Activated CD4-positive, alpha-beta memory T cell treated with anti-CD3 and anti-CD28 coated beads, Interleukin-2, amount 10 ng/mL, durations not matched to agents 7 days and 5 days (primary cell): Measurements from ENCODE around the gene CAPN14. TPM values are rescaled to one million over a fixed set of nuclear protein-coding genes. Genes with fewer than 3 reads are reported as not detected.

Source experiments
- CTCF ChIA-PET: fragments of 350-600 bp; sonication (Branson Sonifier 250); formaldehyde crosslinking; loops from one replicate; lab custom pipeline; 2021; ENCODE audit warnings: antibody characterized with exemption, inconsistent platforms; lab: Charles Lee
- POLR2A ChIA-PET: fragments of 350-600 bp; sonication (Branson Sonifier 250); formaldehyde crosslinking; loops from one replicate; lab custom pipeline; 2021; ENCODE audit warnings: antibody characterized with exemption; lab: Charles Lee
- DNase-seq: peaks from one replicate; pipeline ENCODE4 v3.0.0-alpha.2; 2020
- H3K27ac Mint-ChIP-seq: one replicate; pipeline ENCODE4 v1.8.0; 2021; ENCODE audit warnings: mild to moderate bottlenecking, mixed read lengths
- H3K27me3 Mint-ChIP-seq: one replicate; pipeline ENCODE4 v1.8.0; 2021; ENCODE audit warnings: mixed read lengths
- H3K36me3 Mint-ChIP-seq: one replicate; pipeline ENCODE4 v1.8.0; 2021; ENCODE audit warnings: low read depth, mixed read lengths
- H3K4me1 Mint-ChIP-seq: one replicate; pipeline ENCODE4 v1.8.0; 2021; ENCODE audit warnings: mixed read lengths
- H3K4me3 Mint-ChIP-seq: one replicate; pipeline ENCODE4 v1.8.0; 2021; ENCODE audit warnings: mild to moderate bottlenecking, mixed read lengths
- H3K9me3 Mint-ChIP-seq: one replicate; pipeline ENCODE4 v1.8.0; 2021; ENCODE audit warnings: mixed read lengths
- total RNA-seq, 2 experiments: library from RNA; stranded (reverse); gene quantifications; one replicate each; pipeline ENCODE4 v1.2.3, GENCODE V29; 2021

CAPN14 gene
- total RNA-seq, 2 experiments from 2014 or later: 0.35 TPM

- Mint-ChIP-seq H3K27me3 (no peaks in the 10 kb centered on the region), H3K27ac (no peak overlapping the region), H3K36me3 (no peaks in the 10 kb centered on the region), H3K4me3 (no peak overlapping the region), H3K4me1 (peaks cover 23% of the 10 kb centered on the region), H3K9me3 (no peaks in the 10 kb centered on the region)
- ChIA-PET POLR2A (no interaction called here), CTCF (interaction anchor here (0.9 kb wide), 1 partner anchor 95 kb away, joined by 3 read pairs; no protein-coding TSS in a partner anchor)
- DNase-seq: peak; percentile 11
Observed at GRCh38 chr2:31238126-31238905, 21.0 kb upstream of the CAPN14 start.

GRCh38 chr2:31237348-31238017 is 20.2 kb upstream of the CAPN14 start:
- no peak overlapping the region for H3K4me3 Mint-ChIP-seq
- H3K27me3 Mint-ChIP-seq: no peaks in the 10 kb centered on the region
- no peaks in the 10 kb centered on the region for H3K9me3 Mint-ChIP-seq
- H3K36me3 Mint-ChIP-seq: no peaks in the 10 kb centered on the region
- ChIA-PET POLR2A (no interaction called here), CTCF (no interaction called here)
- no peak for DNase-seq
- no peak overlapping the region for H3K27ac Mint-ChIP-seq
- H3K4me1 Mint-ChIP-seq: peaks cover 29% of the 10 kb centered on the region

- no peak for DNase-seq
- Mint-ChIP-seq H3K27ac (no peak overlapping the region), H3K4me3 (no peak overlapping the region), H3K36me3 (no peaks in the 10 kb centered on the region), H3K4me1 (peaks cover 24% of the 10 kb centered on the region), H3K9me3 (no peaks in the 10 kb centered on the region), H3K27me3 (peaks cover 2% of the 10 kb centered on the region)
- ChIA-PET CTCF (no interaction called here), POLR2A (no interaction called here)
Observed at GRCh38 chr2:31236433-31237205, 19.3 kb upstream of the CAPN14 start.

GRCh38 chr2:31235504-31235902 is 18.2 kb upstream of the CAPN14 start:
- POLR2A ChIA-PET: interaction anchor here (0.6 kb wide), 1 partner anchor 195 kb away, joined by 4 read pairs; no protein-coding TSS in a partner anchor
- Mint-ChIP-seq H3K9me3 (no peaks in the 10 kb centered on the region), H3K36me3 (no peaks in the 10 kb centered on the region), H3K27ac (no peak overlapping the region), H3K4me3 (no peak overlapping the region), H3K27me3 (peaks cover 7% of the 10 kb centered on the region), H3K4me1 (peaks cover 18% of the 10 kb centered on the region)
- DNase-seq: no peak
- CTCF ChIA-PET: interaction anchor here (1.4 kb wide), 1 partner anchor 65 kb away, joined by 3 read pairs; no protein-coding TSS in a partner anchor

GRCh38 chr2:31234683-31235503 is 17.6 kb upstream of the CAPN14 start:
- no peaks in the 10 kb centered on the region for H3K36me3 Mint-ChIP-seq
- ChIA-PET CTCF (interaction anchor here (1.4 kb wide), 1 partner anchor 65 kb away, joined by 3 read pairs; no protein-coding TSS in a partner anchor), POLR2A (interaction anchor here (0.6 kb wide), 1 partner anchor 195 kb away, joined by 4 read pairs; no protein-coding TSS in a partner anchor)
- peaks cover 13% of the 10 kb centered on the region for H3K27me3 Mint-ChIP-seq
- DNase-seq: no peak
- H3K4me1 Mint-ChIP-seq: peaks cover 18% of the 10 kb centered on the region
- no peaks in the 10 kb centered on the region for H3K9me3 Mint-ChIP-seq
- peak overlapping the region; percentile 48 for H3K4me3 Mint-ChIP-seq
- no peak overlapping the region for H3K27ac Mint-ChIP-seq

GRCh38 chr2:31233741-31234682 is 16.7 kb upstream of the CAPN14 start, which contains the start of gene EHD3:
Gene EHD3, plus strand, starts transcription at chr2:31234152. Its CDS starts 470 bp downstream, at chr2:31234622.
- Mint-ChIP-seq H3K36me3 (no peaks in the 10 kb centered on the region), H3K4me3 (peak within 1 kb of the TSS; percentile 62), H3K27me3 (peaks cover 16% of the 10 kb centered on the region), H3K9me3 (no peaks in the 10 kb centered on the region), H3K4me1 (peaks cover 18% of the 10 kb centered on the region), H3K27ac (no peak within 1 kb of the TSS)
- ChIA-PET POLR2A (no interaction called here), CTCF (interaction anchor here (0.9 to 1.3 kb wide), 4 partner anchors 13 to 121 kb away, joined by 3 to 6 read pairs (median 3); no protein-coding TSS in a partner anchor)
- peak; percentile 83 for DNase-seq

GRCh38 chr2:31233231-31233630 is 15.9 kb upstream of the CAPN14 start:
- Mint-ChIP-seq H3K4me3 (peak overlapping the region; percentile 62), H3K36me3 (no peaks in the 10 kb centered on the region), H3K9me3 (no peaks in the 10 kb centered on the region), H3K4me1 (peaks cover 18% of the 10 kb centered on the region), H3K27ac (no peak overlapping the region), H3K27me3 (peaks cover 20% of the 10 kb centered on the region)
- DNase-seq: no peak
- POLR2A ChIA-PET: no interaction called here
- CTCF ChIA-PET: interaction anchor here (0.9 to 1.3 kb wide), 4 partner anchors 12 to 122 kb away, joined by 3 to 6 read pairs (median 3); no protein-coding TSS in a partner anchor

GRCh38 chr2:31232586-31232985 is 15.3 kb upstream of the CAPN14 start:
- Mint-ChIP-seq H3K27me3 (peaks cover 20% of the 10 kb centered on the region), H3K4me3 (no peak overlapping the region), H3K36me3 (no peaks in the 10 kb centered on the region), H3K4me1 (peaks cover 18% of the 10 kb centered on the region), H3K27ac (no peak overlapping the region), H3K9me3 (no peaks in the 10 kb centered on the region)
- DNase-seq: no peak
- ChIA-PET POLR2A (no interaction called here), CTCF (interaction anchor here (1.1 kb wide), 1 partner anchor 101 kb away, joined by 3 read pairs; no protein-coding TSS in a partner anchor)

- Mint-ChIP-seq H3K4me3 (no peak overlapping the region), H3K27me3 (peaks cover 20% of the 10 kb centered on the region), H3K36me3 (no peaks in the 10 kb centered on the region), H3K9me3 (no peaks in the 10 kb centered on the region), H3K27ac (no peak overlapping the region), H3K4me1 (peaks cover 18% of the 10 kb centered on the region)
- DNase-seq: no peak
- ChIA-PET POLR2A (no interaction called here), CTCF (interaction anchor here (1.1 kb wide), 1 partner anchor 102 kb away, joined by 3 read pairs; no protein-coding TSS in a partner anchor)
Observed at GRCh38 chr2:31231571-31232302, 14.4 kb upstream of the CAPN14 start.

- Mint-ChIP-seq H3K27ac (no peak overlapping the region), H3K9me3 (no peaks in the 10 kb centered on the region), H3K4me3 (no peak overlapping the region), H3K27me3 (peaks cover 21% of the 10 kb centered on the region), H3K4me1 (peaks cover 18% of the 10 kb centered on the region), H3K36me3 (no peaks in the 10 kb centered on the region)
- CTCF ChIA-PET: no interaction called here
- POLR2A ChIA-PET: no interaction called here
- no peak for DNase-seq
Observed at GRCh38 chr2:31230751-31231150, 13.4 kb upstream of the CAPN14 start.

GRCh38 chr2:31228717-31229116 is 11.4 kb upstream of the CAPN14 start:
- Mint-ChIP-seq H3K4me1 (peaks cover 10% of the 10 kb centered on the region), H3K27ac (no peak overlapping the region), H3K27me3 (peaks cover 21% of the 10 kb centered on the region), H3K9me3 (no peaks in the 10 kb centered on the region), H3K4me3 (no peak overlapping the region), H3K36me3 (no peaks in the 10 kb centered on the region)
- ChIA-PET POLR2A (no interaction called here), CTCF (no interaction called here)
- no peak for DNase-seq
